NCI-H748 treated with DMSO at 0.1 percent for 48 hours (cell line): ENCODE data around the gene CAPZA1.
"Not testable (repeated sequence)": the region's sequence is repeated elsewhere in the genome, so short reads cannot be mapped to it uniquely, and the experiment has no call there.

Source experiments
- DNase-seq: peaks from one replicate; lab custom pipeline; 2025; lab: John Stamatoyannopoulos, UW

Gene CAPZA1

GRCh38 chr1:112619518-112620376 lies at the start of gene CAPZA1:
Gene CAPZA1 (plus strand): TSS chr1:112619832. CDS start chr1:112619845, 13 bp downstream.
- peak; percentile 70 for DNase-seq

DNA sequence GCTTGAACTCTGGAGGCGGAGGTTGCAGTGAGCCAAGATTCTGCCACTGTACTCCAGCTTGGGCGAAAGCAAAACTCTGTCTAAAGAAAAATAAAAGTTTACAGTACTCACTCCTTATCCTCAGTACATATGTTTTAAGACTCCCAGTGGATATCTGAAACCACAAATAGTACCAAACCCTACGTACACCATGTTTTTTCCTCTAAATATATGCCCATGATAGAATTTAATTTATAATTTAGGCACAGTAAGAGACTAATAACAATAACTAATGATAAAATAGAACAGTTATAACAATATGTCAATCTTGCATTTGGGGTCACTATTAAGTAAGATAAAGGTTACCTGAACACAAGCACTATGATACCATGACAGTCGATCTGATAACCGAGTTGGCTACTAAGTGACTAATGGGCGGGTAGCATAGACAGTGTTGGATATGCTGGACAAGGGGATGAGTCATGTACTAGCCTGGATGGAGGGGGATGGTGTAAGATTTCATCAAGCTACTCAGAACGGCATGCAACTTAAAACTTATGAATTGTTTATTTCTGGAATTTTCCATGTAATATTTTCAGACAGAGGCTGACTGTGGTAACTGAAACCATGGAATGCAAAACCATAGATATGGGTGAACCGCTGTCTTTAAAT lies 44.4 kb upstream of the CAPZA1 start:
- no peak for DNase-seq

- DNase-seq: no peak
Measured at GRCh38 chr1:112576240-112576639, 43.4 kb upstream of the CAPZA1 start.

GRCh38 chr1:112579801-112580510 lies 39.7 kb upstream of the CAPZA1 start:
- no peak for DNase-seq

DNA sequence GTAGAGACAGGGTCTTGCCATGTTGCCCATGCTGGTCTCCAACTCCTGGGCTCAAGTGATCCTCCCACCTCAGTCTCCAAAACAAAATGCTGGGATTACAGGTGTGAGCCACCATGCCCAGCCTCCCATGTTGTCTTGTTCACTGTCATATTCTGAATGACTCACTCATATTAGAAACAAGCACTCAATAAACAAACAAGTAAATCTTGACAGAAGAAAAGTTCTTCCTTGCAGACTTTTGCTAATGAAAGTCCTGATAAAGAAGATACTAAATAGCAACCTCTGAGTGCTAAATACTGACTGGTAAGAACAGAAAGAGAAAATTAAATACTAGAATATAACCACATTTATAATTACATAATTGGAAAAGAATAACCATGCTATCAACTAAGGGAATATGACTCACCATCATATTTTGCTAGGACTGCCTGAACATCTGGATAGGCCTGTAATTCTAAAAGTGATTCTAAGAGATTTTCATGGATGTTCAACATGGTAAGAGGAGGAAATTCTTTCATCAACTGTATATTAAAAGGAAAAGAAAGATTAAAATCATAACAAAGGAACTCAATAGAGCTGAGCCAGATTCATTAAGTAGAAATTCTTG lies 37.9 kb upstream of the CAPZA1 start:
- DNase-seq: no peak

DNA sequence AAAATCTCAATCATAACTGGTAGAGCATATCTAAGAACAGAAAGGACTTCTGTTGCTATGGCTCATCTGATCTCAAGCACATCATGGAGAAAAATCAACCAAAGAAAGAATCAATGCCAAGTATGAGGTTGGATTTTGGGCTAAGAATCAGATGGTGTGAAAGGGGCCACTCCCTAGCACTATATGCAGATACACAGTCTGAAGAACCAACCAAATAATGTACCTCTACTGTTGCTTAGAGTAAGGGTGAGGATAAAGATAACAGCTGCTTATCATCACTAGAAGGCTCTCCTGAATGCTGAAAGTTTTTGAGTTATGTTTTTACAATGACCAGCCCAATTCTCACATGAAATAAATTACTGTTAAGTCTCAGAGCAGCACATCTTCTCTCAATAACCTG lies 36.3 kb upstream of the CAPZA1 start:
- DNase-seq: no peak

GRCh38 chr1:112589766-112590165 lies 29.9 kb upstream of the CAPZA1 start:
- no peak for DNase-seq

DNA sequence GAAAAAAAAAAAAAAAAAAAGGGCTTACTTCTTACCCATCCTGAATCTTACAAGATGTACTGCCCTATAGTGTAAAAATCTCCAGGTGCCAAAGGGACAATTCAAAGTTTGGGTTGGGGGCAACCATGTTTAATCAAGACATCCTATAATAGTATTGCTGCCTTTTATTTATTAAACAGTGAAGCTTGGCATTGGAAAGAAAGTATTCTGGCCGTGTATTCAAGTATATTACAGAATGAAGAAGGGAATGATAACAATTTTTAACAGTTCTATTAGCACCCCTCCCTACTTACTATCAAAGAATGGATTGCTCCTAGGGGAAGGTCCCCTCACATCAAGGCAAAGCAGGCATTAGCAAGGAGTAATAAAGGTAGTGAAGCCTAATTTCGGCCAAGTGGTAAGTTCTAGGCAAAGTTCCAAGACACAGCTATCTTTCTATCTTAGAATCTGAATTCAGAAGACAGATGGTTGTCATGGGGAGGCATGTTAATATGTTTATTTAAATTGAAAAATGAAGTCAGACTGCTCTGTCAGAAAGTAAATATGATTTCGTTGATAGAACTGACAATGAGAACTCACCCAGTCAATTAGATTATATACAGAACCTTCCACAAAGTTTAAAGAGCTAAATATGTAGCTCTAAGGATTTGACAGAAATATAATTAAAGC lies 25.3 kb upstream of the CAPZA1 start:
- no peak for DNase-seq

DNA sequence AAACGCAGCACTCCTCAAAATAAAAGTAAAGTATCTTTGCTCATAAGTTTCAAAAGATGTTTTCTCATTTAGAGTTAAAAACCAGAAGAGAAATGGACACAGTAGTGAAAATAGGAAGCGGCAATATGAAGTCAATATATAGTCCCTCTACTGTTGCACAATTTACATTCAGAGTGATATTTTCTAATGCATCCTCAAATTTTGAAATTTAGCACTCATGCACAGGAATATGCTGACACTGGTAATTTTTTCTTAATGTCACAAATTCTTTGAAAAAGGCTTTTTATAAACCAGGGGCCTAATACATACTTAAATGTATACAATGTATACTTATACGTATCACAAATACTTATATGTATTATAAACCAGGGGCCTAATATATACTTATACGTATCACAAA lies 20.2 kb upstream of the CAPZA1 start:
- no peak for DNase-seq

DNA sequence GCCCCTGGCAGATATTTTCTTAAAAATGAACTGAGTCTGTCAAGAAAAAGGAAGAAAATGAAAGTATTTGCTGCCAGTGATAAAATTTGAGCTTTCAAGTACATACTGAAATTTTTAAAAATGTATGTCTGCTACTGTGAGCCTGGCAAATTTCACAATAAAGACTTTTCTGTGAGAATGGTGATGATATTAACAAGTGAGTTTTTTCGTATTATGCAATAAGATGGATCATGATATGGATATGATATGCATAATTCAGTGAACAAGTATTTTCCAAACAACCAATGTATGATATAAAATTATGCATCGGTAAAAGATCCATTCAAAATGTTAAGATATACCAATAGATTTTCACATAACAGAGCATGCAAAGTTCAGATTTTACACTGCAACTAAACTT lies 16.6 kb upstream of the CAPZA1 start:
- no peak for DNase-seq

- DNase-seq: no peak
Measured at GRCh38 chr1:112603541-112603940, 16.1 kb upstream of the CAPZA1 start.

DNA sequence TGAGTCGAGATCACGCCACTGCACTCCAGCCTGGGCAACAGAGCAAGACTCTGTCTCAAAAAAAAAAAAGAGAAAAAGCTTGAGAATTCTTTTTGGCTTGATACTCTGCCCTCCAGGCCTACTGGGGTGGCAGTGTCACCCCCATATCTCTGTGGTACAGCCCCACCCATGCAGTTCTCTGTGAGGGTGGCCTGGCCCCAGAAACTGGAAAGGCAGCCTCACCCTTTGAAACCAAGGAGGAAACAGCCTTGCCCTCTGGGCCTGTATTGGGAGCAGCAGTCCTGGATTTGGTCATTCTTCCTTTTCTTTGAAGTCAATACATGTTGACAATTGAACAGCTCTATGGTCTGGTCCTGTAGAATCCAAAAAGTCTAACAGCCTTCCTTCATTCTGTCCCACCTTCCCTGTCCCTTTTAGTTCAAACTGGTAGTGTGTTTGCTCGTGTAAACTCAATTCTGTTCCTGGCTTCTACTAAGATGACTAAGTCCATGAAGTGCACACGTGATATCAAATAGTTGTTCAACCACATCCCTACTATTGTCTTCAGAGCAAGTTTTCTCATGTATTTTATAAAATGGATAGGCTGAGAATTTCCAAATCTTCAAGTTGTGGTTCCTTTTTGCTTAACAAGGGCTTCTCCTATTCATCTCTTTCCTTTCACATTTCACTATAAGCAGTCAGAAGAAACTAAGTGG lies 13.9 kb upstream of the CAPZA1 start:
- DNase-seq: no peak

- DNase-seq: no peak
Measured at GRCh38 chr1:112614460-112615065, 5.1 kb upstream of the CAPZA1 start.

- DNase-seq: no peak
Measured at GRCh38 chr1:112618114-112618720, 1.4 kb upstream of the CAPZA1 start.

- peak; percentile 36 for DNase-seq
Measured at GRCh38 chr1:112618721-112619517, 713 bp upstream of the CAPZA1 start, which contains the start of gene ST7L. Gene ST7L (minus strand): TSS chr1:112619141. CDS start chr1:112619113, 28 bp downstream.

GRCh38 chr1:112620377-112620695 lies 704 bp downstream of the CAPZA1 start:
- DNase-seq: no peak

GRCh38 chr1:112624493-112624892 lies 4.9 kb downstream of the CAPZA1 start:
- DNase-seq: not testable (repeated sequence)

- no peak for DNase-seq
Measured at GRCh38 chr1:112625696-112626095, 6.1 kb downstream of the CAPZA1 start.

- no peak for DNase-seq
Measured at GRCh38 chr1:112626193-112626592, 6.6 kb downstream of the CAPZA1 start.

GRCh38 chr1:112626887-112627286 lies 7.3 kb downstream of the CAPZA1 start:
- DNase-seq: no peak
